GM18519 (cell line): ENCODE measurements around the gene OR2L2.
"Not testable (repeated sequence)": the region's sequence is repeated elsewhere in the genome, so short reads cannot be mapped to it uniquely, and the experiment has no call there.

ENCODE experiments used
- ATAC-seq: cut with Tn5 transposase; IDR thresholded peaks from one replicate; pipeline ENCODE4 v1.9.1; 2021; ENCODE audit warnings: mild to moderate bottlenecking, moderate library complexity; ENCODE audit not compliant: unreplicated experiment, low FRiP score

The OR2L2 gene, protein sequence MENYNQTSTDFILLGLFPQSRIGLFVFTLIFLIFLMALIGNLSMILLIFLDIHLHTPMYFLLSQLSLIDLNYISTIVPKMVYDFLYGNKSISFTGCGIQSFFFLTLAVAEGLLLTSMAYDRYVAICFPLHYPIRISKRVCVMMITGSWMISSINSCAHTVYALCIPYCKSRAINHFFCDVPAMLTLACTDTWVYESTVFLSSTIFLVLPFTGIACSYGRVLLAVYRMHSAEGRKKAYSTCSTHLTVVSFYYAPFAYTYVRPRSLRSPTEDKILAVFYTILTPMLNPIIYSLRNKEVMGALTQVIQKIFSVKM

DNA sequence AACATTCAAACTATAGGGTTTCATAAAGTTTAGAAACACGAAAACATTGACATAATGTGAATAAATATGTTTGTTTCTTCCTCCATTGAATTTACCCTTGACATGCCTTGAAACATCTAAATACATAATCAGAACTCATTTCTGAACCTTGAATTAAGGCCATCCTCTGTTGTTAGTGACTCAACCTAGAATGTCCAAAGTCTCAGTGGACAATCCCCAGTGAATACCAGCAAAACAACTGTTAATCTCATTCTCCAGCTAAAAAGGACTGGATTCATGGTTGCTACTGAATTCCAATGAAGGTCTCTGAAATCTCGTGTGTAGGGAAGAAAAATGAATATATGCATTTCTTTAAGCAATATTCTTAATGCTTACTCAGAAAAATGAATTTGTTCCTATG, at the start of gene OR2L2:
OR2L2 (plus strand) TSS at position 301 of the 400 bp plus-strand sequence. CDS start 8,198 bp downstream, outside the sequence.
- no peak for ATAC-seq

DNA sequence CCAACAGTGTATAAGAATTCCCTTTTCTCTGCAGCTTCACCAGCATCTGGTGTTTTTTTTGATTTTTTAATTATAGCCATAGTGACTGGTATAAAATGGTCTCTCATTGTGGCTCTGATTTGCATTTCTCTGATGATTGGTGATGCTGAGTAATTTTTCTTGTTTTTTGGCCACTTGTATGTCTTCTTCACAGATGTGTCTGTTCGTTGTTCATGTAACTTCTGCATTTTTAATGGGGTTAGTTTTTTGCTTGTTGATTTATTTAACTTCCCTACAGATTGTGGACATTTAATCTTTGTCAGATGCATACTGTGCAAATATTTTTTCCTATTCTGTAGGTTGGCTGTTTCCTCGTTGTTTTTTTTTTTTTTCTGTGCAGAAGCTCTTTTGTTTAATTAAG, 36.9 kb upstream of the OR2L2 start:
- ATAC-seq: no peak

DNA sequence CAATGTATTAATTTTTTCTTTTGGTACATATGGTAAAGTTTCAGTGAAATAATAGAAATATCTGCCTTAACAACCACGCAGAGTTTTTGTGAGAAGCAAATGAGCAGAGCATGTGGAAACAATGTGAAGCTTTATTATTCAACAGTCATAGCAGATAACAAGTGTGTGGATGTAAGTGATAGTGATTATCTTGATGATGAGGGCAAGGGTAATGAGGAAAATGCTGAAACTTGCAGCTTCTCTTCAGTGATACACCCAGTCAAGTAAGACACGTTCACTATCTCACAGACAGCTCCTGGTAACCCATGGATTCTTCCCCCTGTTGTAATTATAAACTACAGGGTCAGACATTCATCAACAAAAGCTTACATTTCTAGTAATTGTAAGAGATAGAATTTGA, 31.1 kb upstream of the OR2L2 start:
- no peak for ATAC-seq

DNA sequence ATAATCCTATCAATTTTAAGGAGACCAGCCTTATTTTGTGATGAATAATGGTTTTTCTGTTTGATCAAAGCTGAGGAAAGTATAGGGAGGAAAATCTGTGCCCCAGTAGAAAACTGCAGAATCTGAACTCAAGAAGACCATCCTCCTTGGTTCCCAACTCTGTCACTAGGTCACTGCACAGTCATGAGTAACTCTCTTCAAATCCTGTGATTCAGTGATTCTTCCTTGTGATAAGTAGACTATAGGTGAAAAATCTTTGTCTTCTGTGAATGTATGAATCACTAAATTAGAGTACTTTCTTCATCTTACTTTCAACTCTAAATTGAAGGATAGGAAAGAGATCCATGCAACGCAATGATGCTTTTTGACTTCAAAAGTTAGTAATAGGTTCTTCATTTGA, 29.7 kb upstream of the OR2L2 start:
- ATAC-seq: no peak

DNA sequence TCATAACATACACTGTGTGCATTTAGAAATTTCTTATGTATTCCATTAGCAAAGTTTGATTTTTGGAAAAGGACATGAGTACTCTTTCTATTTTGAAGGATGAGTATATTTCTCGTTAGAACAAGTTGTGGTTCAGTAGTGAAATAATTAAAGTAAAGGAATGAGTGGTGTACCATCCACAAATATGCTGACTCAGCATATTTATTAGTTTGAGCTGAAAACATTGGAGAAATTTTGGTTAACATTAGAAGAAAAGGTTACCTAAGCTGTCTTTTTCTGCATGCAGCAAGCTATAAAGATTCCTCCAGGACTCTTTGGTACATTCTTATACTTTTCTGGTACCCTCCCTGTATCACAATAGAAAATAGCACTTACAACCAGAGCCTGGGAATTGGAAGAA, 22.1 kb upstream of the OR2L2 start:
- no peak for ATAC-seq

DNA sequence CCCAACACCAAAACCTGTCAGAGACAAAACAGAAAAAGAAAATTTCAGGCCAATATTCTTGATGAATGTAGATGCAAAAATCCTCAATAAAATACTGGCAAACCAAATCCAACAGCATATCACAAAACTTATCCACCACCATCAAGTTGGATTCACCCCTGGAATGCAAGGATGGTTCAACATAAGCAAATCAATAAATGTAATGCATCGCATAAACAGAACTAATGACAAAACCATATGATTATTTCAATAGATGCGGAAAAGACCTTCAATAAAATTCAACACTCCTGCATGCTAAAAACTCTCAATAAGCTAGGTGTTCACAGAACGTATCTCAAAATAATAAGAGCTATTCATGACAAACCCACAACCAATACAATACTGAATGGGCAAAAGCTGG, 20.2 kb upstream of the OR2L2 start:
- ATAC-seq: no peak

DNA sequence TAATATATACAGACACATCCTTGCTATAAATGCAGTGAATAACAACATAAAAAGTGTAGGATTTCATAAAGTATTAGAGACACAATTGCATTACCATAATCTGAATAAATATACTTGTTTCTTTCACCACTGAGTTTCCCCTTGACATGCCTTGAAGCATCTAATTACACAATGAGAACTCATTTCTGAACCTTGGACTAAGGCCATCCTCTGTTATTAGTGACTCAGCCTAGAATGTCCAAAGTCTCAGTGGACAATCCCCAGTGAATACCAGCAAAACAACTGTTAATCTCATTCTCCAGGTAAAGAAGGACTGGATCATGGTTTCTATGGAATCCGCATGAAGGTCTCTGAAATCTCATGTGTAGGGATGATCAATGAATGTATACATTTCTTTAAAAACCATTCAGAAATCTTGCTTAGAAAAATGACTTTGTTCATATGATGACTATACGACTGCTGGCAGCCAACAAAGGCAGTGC, 16.6 kb upstream of the OR2L2 start, which contains the start of gene OR2L5:
OR2L5 (plus strand) TSS at position 432 of the 482 bp plus-strand sequence. CDS start 8,288 bp downstream, outside the sequence.
- no peak for ATAC-seq

DNA sequence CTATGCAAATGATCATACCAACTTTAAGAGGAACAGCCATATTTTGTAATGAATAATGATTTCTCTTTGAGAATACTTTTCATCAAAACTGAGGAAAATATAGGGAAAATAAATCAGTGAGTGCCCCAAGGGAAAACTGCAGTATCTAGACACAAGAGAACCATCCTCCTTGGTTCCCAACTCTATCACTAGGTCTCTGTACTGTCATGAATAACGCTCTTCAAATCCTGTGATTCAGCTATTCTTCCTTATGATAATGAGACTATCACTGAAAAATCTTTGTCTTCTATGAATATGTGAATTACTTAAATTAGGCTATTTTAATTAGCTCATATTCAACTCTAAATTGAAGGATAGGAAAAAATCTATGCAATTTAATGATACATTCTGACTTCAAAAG, 14.1 kb upstream of the OR2L2 start:
- no peak for ATAC-seq

DNA sequence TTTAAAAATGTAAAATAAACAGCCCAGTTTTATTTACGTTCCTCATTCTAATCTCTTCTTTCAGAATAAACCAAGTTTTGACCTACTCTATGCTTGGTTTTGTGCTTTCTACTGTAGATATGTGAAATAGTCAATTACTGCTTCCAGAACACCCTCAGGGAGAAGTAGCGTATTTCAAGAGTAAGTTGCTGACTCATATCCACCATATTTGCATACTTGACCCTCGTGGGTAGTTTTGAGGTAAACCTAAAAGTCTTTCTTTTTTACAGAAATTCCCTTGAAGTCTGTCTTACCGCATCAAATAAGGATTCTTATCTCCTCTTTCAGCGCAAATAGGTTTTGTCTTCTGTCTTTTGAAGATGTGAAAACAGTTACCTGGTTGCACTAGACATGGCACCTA, 15.3 kb downstream of the OR2L2 start:
- peak; percentile 61 for ATAC-seq

DNA sequence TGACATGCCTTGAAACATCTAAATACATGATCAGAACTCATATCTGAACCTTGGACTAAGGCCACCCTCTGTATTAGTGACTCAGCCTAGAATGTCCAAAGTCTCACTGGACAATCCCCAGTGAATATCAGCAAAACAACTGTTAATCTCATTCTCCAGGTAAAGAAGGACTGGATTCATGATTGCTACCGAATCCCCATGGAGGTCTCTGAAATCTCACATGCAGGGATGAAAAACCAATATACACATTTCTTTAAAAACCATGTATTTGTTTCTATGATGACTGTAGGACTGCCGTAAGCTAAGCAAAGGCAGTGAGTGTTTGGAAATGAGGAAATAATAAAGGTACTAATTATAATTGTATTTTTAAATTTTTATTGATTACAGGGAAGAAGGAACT, 16.7 kb downstream of the OR2L2 start, which contains the start of gene OR2L3:
OR2L3 (plus strand) TSS at position 301 of the 400 bp plus-strand sequence. CDS start 13,846 bp downstream, outside the sequence.
- ATAC-seq: no peak

DNA sequence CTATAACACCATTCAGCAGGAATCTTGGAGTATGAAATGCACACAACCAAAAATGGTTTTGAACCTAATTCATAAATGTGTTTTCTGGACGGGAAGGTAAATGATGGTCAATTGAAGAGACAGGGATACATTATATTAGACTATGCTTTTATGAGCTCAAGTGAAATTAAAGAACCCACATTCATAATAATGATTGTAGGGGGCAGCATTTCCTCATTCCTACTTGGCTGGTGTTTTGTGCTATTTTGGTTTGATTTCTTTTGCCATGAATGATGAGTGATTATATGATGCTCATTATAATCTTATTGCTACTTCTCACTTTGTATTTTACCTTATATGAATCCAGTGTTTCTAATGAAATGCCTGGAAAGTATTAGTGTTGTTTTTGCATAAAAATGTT, 17.1 kb downstream of the OR2L2 start:
- ATAC-seq: no peak

DNA sequence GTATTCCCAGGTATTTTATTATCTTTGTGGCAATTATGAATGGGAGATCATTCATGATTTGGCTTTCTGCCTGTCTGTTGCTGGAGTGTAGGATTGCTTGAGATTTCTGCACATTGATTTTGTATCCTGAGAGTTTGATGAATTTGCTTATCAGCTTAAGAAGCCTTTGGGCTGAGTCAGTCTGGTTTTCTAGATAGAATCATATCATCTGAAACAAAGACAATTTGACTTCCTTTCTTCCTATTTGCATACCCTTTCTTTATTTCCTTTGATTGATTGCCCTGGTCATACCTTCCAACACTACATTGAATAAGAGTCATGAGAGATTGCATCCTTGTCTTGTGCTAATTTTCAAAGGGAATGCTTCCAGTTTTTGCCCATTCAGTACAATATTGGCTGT, 24.8 kb downstream of the OR2L2 start:
- no peak for ATAC-seq

DNA sequence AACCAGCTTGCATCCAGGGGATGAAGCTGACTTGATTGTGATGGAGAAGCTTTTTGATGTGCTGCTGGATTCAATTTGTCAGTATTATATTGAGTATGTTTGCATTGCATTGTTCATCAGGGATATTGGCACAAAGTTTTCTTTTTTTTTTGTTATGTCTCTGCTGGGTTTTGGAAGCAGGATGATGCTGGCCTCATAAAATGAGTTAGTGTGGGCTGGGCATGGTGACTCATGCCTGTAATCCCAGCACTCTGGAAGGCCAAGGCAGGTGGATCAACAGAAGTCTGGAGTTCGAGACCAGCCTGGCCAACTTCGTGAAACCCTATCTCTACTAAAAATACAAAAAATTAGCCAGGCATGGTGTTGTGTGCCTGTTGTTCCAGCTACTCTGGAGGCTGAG, 25.4 kb downstream of the OR2L2 start:
- no peak for ATAC-seq

DNA sequence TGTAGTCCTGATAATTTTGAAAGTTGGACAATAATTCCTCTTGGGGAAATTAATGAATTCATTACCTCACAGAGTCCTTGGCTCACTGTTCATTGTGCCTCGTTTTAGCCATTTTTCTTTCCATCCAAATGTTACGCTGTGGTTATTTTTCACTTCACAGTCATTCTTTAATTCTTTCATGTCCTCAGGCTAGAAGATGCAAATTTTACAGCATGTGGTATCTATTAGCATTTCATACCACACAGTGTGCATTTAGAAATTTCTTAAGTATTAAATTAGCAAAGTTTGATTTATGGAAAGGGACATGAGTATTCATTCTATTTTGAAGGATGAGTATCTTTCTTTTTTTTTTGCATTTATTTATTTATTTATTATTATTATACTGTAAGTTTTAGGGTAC, 35.2 kb downstream of the OR2L2 start:
- no peak for ATAC-seq

DNA sequence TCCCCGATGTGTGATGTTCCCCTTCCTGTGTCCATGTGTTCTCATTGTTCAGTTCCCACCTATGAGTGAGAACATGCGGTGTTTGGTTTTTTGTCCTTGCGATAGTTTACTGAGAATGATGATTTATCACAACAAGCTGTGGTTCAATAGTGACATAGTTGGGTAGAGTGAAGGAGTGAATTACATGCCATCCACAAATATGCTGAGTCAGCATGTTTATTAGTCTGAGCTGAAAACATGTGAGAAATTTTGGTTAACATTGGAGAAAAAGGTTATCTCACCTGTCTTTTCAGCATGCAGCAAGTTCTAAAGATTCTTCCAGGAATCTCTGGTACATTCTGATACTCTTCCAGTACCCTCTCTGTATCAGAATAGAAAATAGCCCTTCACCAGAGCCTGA, 35.7 kb downstream of the OR2L2 start:
- no peak for ATAC-seq

DNA sequence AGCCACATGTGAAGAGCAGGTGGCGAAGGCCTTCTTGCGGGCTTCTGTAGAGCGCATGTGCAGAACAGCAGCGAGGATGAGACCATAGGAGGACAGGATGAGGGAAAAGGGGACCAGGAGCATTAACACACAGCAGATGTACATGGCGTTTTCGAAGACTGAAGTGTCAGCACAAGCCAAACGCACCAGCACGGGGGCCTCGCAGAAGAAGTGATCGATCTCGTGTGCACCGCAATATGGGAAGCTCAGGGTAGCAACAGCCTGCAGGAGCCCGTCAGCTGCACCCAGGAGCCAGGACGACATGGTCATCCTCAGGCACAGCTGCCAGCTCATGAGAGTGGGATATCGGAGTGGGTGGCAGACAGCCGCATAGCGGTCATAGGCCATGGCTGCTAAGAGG, 54.0 kb downstream of the OR2L2 start:
- not testable (repeated sequence) for ATAC-seq
